GM12878 (cell line): ENCODE data around the gene OSM. TPM values are rescaled to one million over a fixed set of nuclear protein-coding genes. Genes with fewer than 3 reads are reported as not detected.

Experiments used
- ATAC-seq: fragments of 200-7000 bp; cut with Tn5 transposase; 3 replicates; pipeline ENCODE4 v1.9.1; 2020; ENCODE audit warnings: mild to moderate bottlenecking, moderate library complexity
- BruUV-seq: library from RNA; stranded (reverse); fragments of 400-500 nt; replicated peaks from 2 replicates; lab custom pipeline; 2021; lab: Mats Ljungman, UMichigan
- CTCF ChIA-PET: fragments of 300-600 bp; sonication (Branson Sonifier 250); formaldehyde crosslinking; extraction: SDS; loops from one replicate; lab custom pipeline; 2021; ENCODE audit warnings: inconsistent platforms; lab: Yijun Ruan, JAX
- POLR2A ChIA-PET: fragments of 350-600 bp; formaldehyde crosslinking; extraction: SDS; loops from one replicate; lab custom pipeline; 2021; ENCODE audit warnings: inconsistent platforms; lab: Charles Lee
- RAD21 ChIA-PET: fragments of 300-600 bp; sonication (Branson Sonifier 250); formaldehyde crosslinking; loops from one replicate; lab custom pipeline; 2023; ENCODE audit warnings: antibody characterized with exemption; ENCODE audit not compliant: unreplicated experiment; lab: Charles Lee
- SMC1A ChIA-PET: fragments of 300-600 bp; sonication (Branson Sonifier 250); formaldehyde crosslinking; loops from one replicate; lab custom pipeline; 2023; ENCODE audit not compliant: unreplicated experiment, uncharacterized antibody; lab: Charles Lee
- DNase-seq: peaks from one replicate; pipeline ENCODE4 v3.0.0-alpha.2; 2011; ENCODE audit warnings: low read depth, low spot score
- FAIRE-seq: peaks from 3 replicates; lab custom pipeline; 2011; peaks lifted over from hg19 to GRCh38; lab: Jason Lieb, UNC
- H2AFZ ChIP-seq: 2 replicates; pipeline ENCODE4 v1.6.0; 2011; ENCODE audit warnings: low read depth, low read length, control low read depth; ENCODE audit not compliant: control insufficient read depth
- H3K27ac ChIP-seq: 2 replicates; pipeline ENCODE4 v1.5.1; 2011; ENCODE audit warnings: control low read depth; ENCODE audit not compliant: control insufficient read depth, insufficient read depth
- H3K27me3 ChIP-seq, 2 experiments: replicated peaks in 1 of 2; 2 replicates each; pipeline versions ENCODE4 v1.6.0 to v1.6.1; 2011; ENCODE audit warnings: low read length in 1 of 2; ENCODE audit not compliant: control insufficient read depth in 2 of 2, insufficient read depth in 2 of 2
- H3K36me3 ChIP-seq, 2 experiments: 2 replicates each; pipeline ENCODE4 v1.5.1; 2011; ENCODE audit warnings: low read length in 1 of 2; ENCODE audit not compliant: control insufficient read depth in 2 of 2, insufficient read depth in 2 of 2
- H3K4me1 ChIP-seq: 2 replicates; pipeline ENCODE4 v1.6.1; 2011; ENCODE audit warnings: mild to moderate bottlenecking, low read length, moderate library complexity, mixed read lengths; ENCODE audit not compliant: control insufficient read depth, insufficient read depth
- H3K4me2 ChIP-seq: 2 replicates; pipeline ENCODE4 v1.6.0; 2011; ENCODE audit warnings: control low read depth; ENCODE audit not compliant: control insufficient read depth, insufficient read depth
- H3K4me3 ChIP-seq: fragments of 200-600 bp; sonication (generic); 2 replicates; pipeline ENCODE4 v1.5.1; 2016
- H3K79me2 ChIP-seq: 2 replicates; pipeline ENCODE4 v1.6.0; 2011; ENCODE audit warnings: low read length; ENCODE audit not compliant: control insufficient read depth, insufficient read depth
- H3K9ac ChIP-seq: 2 replicates; pipeline ENCODE4 v1.8.0; 2011; ENCODE audit warnings: low read length, control low read depth, mixed read lengths; ENCODE audit not compliant: control insufficient read depth, insufficient read depth
- H3K9me3 ChIP-seq: replicated peaks from 3 replicates; pipeline ENCODE4 v1.5.1; 2011; ENCODE audit warnings: mild to moderate bottlenecking, low read length; ENCODE audit not compliant: control insufficient read depth, insufficient read depth
- H4K20me1 ChIP-seq: 2 replicates; pipeline ENCODE4 v1.6.0; 2011; ENCODE audit not compliant: control insufficient read depth, insufficient read depth
- EED ChIP-seq: sonication (generic); IDR thresholded peaks from 2 replicates; pipeline ENCODE4 v1.6.1; 2016; ENCODE audit warnings: antibody characterized with exemption, low read depth
- ETV6 ChIP-seq, 2 experiments: fragments of 450-650 bp in 1 of 2; IDR thresholded peaks in 1 of 2; conservative IDR thresholded peaks in 1 of 2; 2 replicates each; pipeline ENCODE4 v1.6.1; 2014; ENCODE audit warnings: antibody characterized with exemption in 1 of 2, borderline replicate concordance in 1 of 2, low read depth in 1 of 2, mild to moderate bottlenecking in 1 of 2, moderate library complexity in 1 of 2
- HCFC1 ChIP-seq: fragments of 150-350 bp; IDR thresholded peaks from 2 replicates; pipeline ENCODE4 v1.6.1; 2014; ENCODE audit warnings: low read length
- IKZF1 ChIP-seq: fragments of 450-650 bp; conservative IDR thresholded peaks from 2 replicates; pipeline ENCODE4 v1.6.1; 2017; ENCODE audit warnings: antibody characterized with exemption, mild to moderate bottlenecking
- JUNB ChIP-seq: IDR thresholded peaks from 2 replicates; pipeline ENCODE4 v1.6.1; 2016; ENCODE audit warnings: antibody characterized with exemption, mild to moderate bottlenecking
- KLF5 ChIP-seq: fragments of 450-650 bp; IDR thresholded peaks from 2 replicates; pipeline ENCODE4 v1.6.1; 2014; ENCODE audit warnings: mild to moderate bottlenecking; ENCODE audit not compliant: partially characterized antibody
- NKRF ChIP-seq: fragments of 450-650 bp; conservative IDR thresholded peaks from 2 replicates; pipeline ENCODE4 v1.6.1; 2017; ENCODE audit warnings: mild to moderate bottlenecking, moderate library complexity
- RELA ChIP-seq: fragments of 450-650 bp; IDR thresholded peaks from 2 replicates; pipeline ENCODE4 v1.8.0; 2014; ENCODE audit warnings: borderline replicate concordance; ENCODE audit not compliant: partially characterized antibody
- RUNX3 ChIP-seq: IDR thresholded peaks from 2 replicates; pipeline ENCODE4 v1.6.1; 2012; ENCODE audit warnings: low read length, inconsistent platforms
- SIN3A ChIP-seq: IDR thresholded peaks from 2 replicates; pipeline ENCODE4 v1.6.1; 2012; ENCODE audit warnings: low read depth, low read length, improper control_type of control experiment
- SRF ChIP-seq, 2 experiments: IDR thresholded peaks; 2 replicates each; pipeline ENCODE4 v1.6.1; 2011; ENCODE audit warnings: low read depth in 2 of 2, low read length in 2 of 2, mild to moderate bottlenecking in 1 of 2, moderate library complexity in 1 of 2
- YBX1 ChIP-seq: fragments of 450-650 bp; IDR thresholded peaks from 2 replicates; pipeline ENCODE4 v1.6.1; 2016; ENCODE audit warnings: antibody characterized with exemption
- WGBS: methylation state at CpG from one replicate; pipeline ENCODE4 v1.1.6; 2016; ENCODE audit warnings: low lambda C conversion rate; ENCODE audit not compliant: insufficient replicate concordance, insufficient coverage; ENCODE audit errors: missing lambda C conversion rate; 5-methylcytosine and 5-hydroxymethylcytosine counted together
- in situ Hi-C: fragments of 300-500 bp; cut with MboI; formaldehyde crosslinking; loops from 9 replicates; pipeline ENCODE4 v1.14.3; 2018; ENCODE audit warnings: mixed read lengths
- intact Hi-C: fragments of 100-400 bp; cut with micrococcal nuclease; formaldehyde crosslinking; loops from one replicate; pipeline ENCODE4 v1.14.2; 2022; ENCODE audit not compliant: unreplicated experiment
- polyA plus RNA-seq, 11 experiments: library from polyadenylated mRNA; depleted of rRNA in 4 of 11; unstranded in 6 of 11; stranded (reverse) in 5 of 11; fragments of >200 nt; fragmentation: Nextera tagmentation in 4 of 11; fragmentation: Illumina TruSeq in 1 of 11; extraction: Ambion mirVana in 4 of 11; extraction: Trizol in 1 of 11; gene quantifications; 1 replicate in 1 of 11; 2 replicates in 10 of 11; pipeline versions ENCODE4 v1.2.1 to v1.2.3, GENCODE V29; 2011 to 2016; ENCODE audit warnings: inconsistent platforms in 2 of 11, missing spikeins in 2 of 11, low read depth in 1 of 11
- total RNA-seq, 4 experiments: library from RNA; depleted of rRNA in 3 of 4; stranded (reverse); fragments of >200 nt in 3 of 4; fragmentation: Illumina TruSeq in 1 of 4; extraction: Trizol in 1 of 4; gene quantifications; 2 replicates each; pipeline versions ENCODE4 v1.2.1 to v1.2.3, GENCODE V29; 2013 to 2021
- TF ChIP-seq, protein P1 (sequence below): fragments of 450-650 bp; IDR thresholded peaks from 2 replicates; pipeline ENCODE4 v1.6.1; 2017; ENCODE audit warnings: antibody characterized with exemption, mild to moderate bottlenecking, moderate library complexity
- TF ChIP-seq, protein P2 (sequence below): fragments of 450-650 bp; IDR thresholded peaks from 2 replicates; pipeline ENCODE4 v1.6.1; 2016; ENCODE audit warnings: mild to moderate bottlenecking
- TF ChIP-seq, protein P3 (sequence below): IDR thresholded peaks from 2 replicates; pipeline ENCODE4 v1.6.1; 2012; ENCODE audit warnings: low read length, inconsistent platforms

Gene OSM
- total and polyA plus RNA-seq, 10 of the 15 experiments (the other 5 are each of a cell fraction or from before 2014, with no cell fraction given), result 0.06 to 1.4 (median 0.59) TPM

GRCh38 chr22:30260682-30261081 is 6.0 kb downstream of the OSM start (continued):
- TF ChIP-seq, protein P1, sequence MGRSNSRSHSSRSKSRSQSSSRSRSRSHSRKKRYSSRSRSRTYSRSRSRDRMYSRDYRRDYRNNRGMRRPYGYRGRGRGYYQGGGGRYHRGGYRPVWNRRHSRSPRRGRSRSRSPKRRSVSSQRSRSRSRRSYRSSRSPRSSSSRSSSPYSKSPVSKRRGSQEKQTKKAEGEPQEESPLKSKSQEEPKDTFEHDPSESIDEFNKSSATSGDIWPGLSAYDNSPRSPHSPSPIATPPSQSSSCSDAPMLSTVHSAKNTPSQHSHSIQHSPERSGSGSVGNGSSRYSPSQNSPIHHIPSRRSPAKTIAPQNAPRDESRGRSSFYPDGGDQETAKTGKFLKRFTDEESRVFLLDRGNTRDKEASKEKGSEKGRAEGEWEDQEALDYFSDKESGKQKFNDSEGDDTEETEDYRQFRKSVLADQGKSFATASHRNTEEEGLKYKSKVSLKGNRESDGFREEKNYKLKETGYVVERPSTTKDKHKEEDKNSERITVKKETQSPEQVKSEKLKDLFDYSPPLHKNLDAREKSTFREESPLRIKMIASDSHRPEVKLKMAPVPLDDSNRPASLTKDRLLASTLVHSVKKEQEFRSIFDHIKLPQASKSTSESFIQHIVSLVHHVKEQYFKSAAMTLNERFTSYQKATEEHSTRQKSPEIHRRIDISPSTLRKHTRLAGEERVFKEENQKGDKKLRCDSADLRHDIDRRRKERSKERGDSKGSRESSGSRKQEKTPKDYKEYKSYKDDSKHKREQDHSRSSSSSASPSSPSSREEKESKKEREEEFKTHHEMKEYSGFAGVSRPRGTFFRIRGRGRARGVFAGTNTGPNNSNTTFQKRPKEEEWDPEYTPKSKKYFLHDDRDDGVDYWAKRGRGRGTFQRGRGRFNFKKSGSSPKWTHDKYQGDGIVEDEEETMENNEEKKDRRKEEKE, result no peak
- TF ChIP-seq SRF (IDR thresholded peaks at IDR 0.05; ENCODE audit: low read depth in 2 of 2, low read length in 2 of 2) (no peak), ETV6 (conservative IDR thresholded peaks at IDR 0.05 in 1 of 2, IDR thresholded peaks at IDR 0.05 in 1 of 2; ENCODE audit: borderline replicate concordance in 1 of 2, low read depth in 1 of 2) (no peak), HCFC1 (no peak), RELA (no peak), RUNX3 (no peak), KLF5 (no peak)

- H3K27ac ChIP-seq, result no peak overlapping the region
- TF ChIP-seq EED, result no peak
- TF ChIP-seq JUNB, result no peak
- no peak for TF ChIP-seq YBX1
- TF ChIP-seq IKZF1, result no peak
- TF ChIP-seq NKRF, result no peak
- TF ChIP-seq, protein P2, sequence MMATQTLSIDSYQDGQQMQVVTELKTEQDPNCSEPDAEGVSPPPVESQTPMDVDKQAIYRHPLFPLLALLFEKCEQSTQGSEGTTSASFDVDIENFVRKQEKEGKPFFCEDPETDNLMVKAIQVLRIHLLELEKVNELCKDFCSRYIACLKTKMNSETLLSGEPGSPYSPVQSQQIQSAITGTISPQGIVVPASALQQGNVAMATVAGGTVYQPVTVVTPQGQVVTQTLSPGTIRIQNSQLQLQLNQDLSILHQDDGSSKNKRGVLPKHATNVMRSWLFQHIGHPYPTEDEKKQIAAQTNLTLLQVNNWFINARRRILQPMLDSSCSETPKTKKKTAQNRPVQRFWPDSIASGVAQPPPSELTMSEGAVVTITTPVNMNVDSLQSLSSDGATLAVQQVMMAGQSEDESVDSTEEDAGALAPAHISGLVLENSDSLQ, result no peak
- no peak for TF ChIP-seq SIN3A
- TF ChIP-seq, protein P3, sequence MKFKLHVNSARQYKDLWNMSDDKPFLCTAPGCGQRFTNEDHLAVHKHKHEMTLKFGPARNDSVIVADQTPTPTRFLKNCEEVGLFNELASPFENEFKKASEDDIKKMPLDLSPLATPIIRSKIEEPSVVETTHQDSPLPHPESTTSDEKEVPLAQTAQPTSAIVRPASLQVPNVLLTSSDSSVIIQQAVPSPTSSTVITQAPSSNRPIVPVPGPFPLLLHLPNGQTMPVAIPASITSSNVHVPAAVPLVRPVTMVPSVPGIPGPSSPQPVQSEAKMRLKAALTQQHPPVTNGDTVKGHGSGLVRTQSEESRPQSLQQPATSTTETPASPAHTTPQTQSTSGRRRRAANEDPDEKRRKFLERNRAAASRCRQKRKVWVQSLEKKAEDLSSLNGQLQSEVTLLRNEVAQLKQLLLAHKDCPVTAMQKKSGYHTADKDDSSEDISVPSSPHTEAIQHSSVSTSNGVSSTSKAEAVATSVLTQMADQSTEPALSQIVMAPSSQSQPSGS, result no peak
- BruUV-seq, result no TSS peak
- intact Hi-C loops (no loop called here), in situ Hi-C loops (loop anchor here (5.0 kb wide), 1 partner anchor 153 kb away; no protein-coding TSS in a partner anchor)
- no peaks in the 10 kb centered on the region for H3K36me3 ChIP-seq
- no peak overlapping the region for H3K4me3 ChIP-seq
- H3K27me3 ChIP-seq, result no peaks in the 10 kb centered on the region
- H3K9ac ChIP-seq, result no peak overlapping the region
- ATAC-seq (no peak), FAIRE-seq (no peak), DNase-seq (no peak)
- ChIA-PET POLR2A (no interaction called here), CTCF (interaction anchor here (1.6 to 3.1 kb wide), 3 partner anchors 24 to 148 kb away, joined by 4 to 21 read pairs (median 19); no protein-coding TSS in a partner anchor), SMC1A (interaction anchor here (1.3 kb wide), 1 partner anchor 141 kb away, joined by 4 read pairs; no protein-coding TSS in a partner anchor), RAD21 (interaction anchor here (1.6 kb wide), 1 partner anchor 28 kb away, joined by 5 read pairs; no protein-coding TSS in a partner anchor)
- no peak overlapping the region for H2AFZ ChIP-seq
- no peaks in the 10 kb centered on the region for H3K79me2 ChIP-seq
- no peak overlapping the region for H3K4me2 ChIP-seq
- H3K9me3 ChIP-seq, result no peaks in the 10 kb centered on the region
- H3K4me1 ChIP-seq, result 0 out of 2 replicates have a peak, but pooled peaks cover under 1% of the 10 kb centered on the region
- H4K20me1 ChIP-seq, result no peaks in the 10 kb centered on the region
- 56% methylated on average over 11 of the region's 11 CpGs for WGBS
Measured at GRCh38 chr22:30260276-30260675, 6.4 kb downstream of the OSM start.
